PC-3 (cell line): ENCODE measurements around the gene ACTR1A. TPM values are rescaled to one million over a fixed set of nuclear protein-coding genes. Genes with fewer than 3 reads are reported as not detected.

Experiments used
- ATAC-seq: fragments of 200-7000 bp; cut with Tn5 transposase; 2 replicates; pipeline ENCODE4 v1.9.1; 2020; ENCODE audit warnings: mild to moderate bottlenecking, moderate library complexity
- Bru-seq: library from RNA; stranded (reverse); fragments of 400-500 nt; gene quantifications from one replicate; lab custom pipeline; 2021; lab: Mats Ljungman, UMichigan
- BruChase-seq, 2 experiments: library from RNA; stranded (reverse); fragments of 400-500 nt; gene quantifications; one replicate each; lab custom pipeline; 2021; lab: Mats Ljungman, UMichigan
- BruUV-seq: library from RNA; stranded (reverse); fragments of 400-500 nt; replicated peaks from 2 replicates; lab custom pipeline; 2021; lab: Mats Ljungman, UMichigan
- CTCF ChIA-PET: fragments of 300-600 bp; sonication (Branson Sonifier 250); formaldehyde crosslinking; loops from one replicate; lab custom pipeline; 2022; ENCODE audit warnings: antibody characterized with exemption; lab: Charles Lee
- POLR2A ChIA-PET: fragments of 300-600 bp; sonication (Branson Sonifier 250); formaldehyde crosslinking; loops from one replicate; lab custom pipeline; 2022; ENCODE audit warnings: antibody characterized with exemption; ENCODE audit not compliant: unreplicated experiment; lab: Charles Lee
- DNase-seq: peaks from one replicate; pipeline ENCODE4 v3.0.0-alpha.2; 2015
- H2AFZ ChIP-seq: fragments of 300-600 bp; sonication (generic); 2 replicates; pipeline ENCODE4 v1.6.0; 2016; ENCODE audit warnings: antibody characterized with exemption, low read length
- H3F3A ChIP-seq: fragments of 300-600 bp; sonication (generic); one replicate; pipeline ENCODE4 v1.6.0; 2017; ENCODE audit warnings: antibody characterized with exemption, low read length, control low read depth, mild to moderate bottlenecking; ENCODE audit not compliant: unreplicated experiment
- H3K27ac ChIP-seq: fragments of 300-600 bp; sonication (generic); 2 replicates; pipeline ENCODE4 v1.5.1; 2016; ENCODE audit warnings: mild to moderate bottlenecking, low read length
- H3K27me3 ChIP-seq: fragments of 300-600 bp; sonication (generic); 2 replicates; pipeline ENCODE4 v1.6.1; 2016; ENCODE audit warnings: low read length, mixed read lengths
- H3K36me3 ChIP-seq: fragments of 300-600 bp; sonication (generic); 2 replicates; pipeline ENCODE4 v1.6.1; 2016; ENCODE audit warnings: low read depth, mixed run types, low read length, mixed read lengths
- H3K4me1 ChIP-seq: fragments of 300-600 bp; sonication (generic); 2 replicates; pipeline ENCODE4 v1.5.1; 2016; ENCODE audit warnings: low read length; ENCODE audit not compliant: insufficient read depth
- H3K4me2 ChIP-seq: fragments of 300-600 bp; sonication (generic); 2 replicates; pipeline ENCODE4 v1.6.0; 2016; ENCODE audit warnings: low read length
- H3K4me3 ChIP-seq: fragments of 300-600 bp; sonication (generic); 2 replicates; pipeline ENCODE4 v1.5.1; 2016; ENCODE audit warnings: mild to moderate bottlenecking, low read length, mixed read lengths
- H3K79me2 ChIP-seq: fragments of 300-600 bp; sonication (generic); 2 replicates; pipeline ENCODE4 v1.6.1; 2017; ENCODE audit warnings: low read length, mixed read lengths
- H3K9ac ChIP-seq: fragments of 300-600 bp; sonication (generic); 2 replicates; pipeline ENCODE4 v1.6.0; 2016; ENCODE audit warnings: mild to moderate bottlenecking, low read length
- H3K9me2 ChIP-seq: fragments of 300-600 bp; sonication (generic); replicated peaks from 2 replicates; pipeline ENCODE4 v1.6.1; 2016; ENCODE audit warnings: mixed run types, low read length, mixed read lengths
- H3K9me3 ChIP-seq: fragments of 300-600 bp; sonication (generic); 2 replicates; pipeline ENCODE4 v1.6.1; 2016; ENCODE audit warnings: low read length, mixed read lengths
- H4K20me1 ChIP-seq: fragments of 300-600 bp; sonication (generic); 2 replicates; pipeline ENCODE4 v1.6.1; 2016; ENCODE audit warnings: low read length, mixed read lengths
- CTCF ChIP-seq: fragments of 300-600 bp; sonication (generic); conservative IDR thresholded peaks from 2 replicates; pipeline ENCODE4 v1.5.1; 2017; ENCODE audit warnings: antibody characterized with exemption, low read depth, mild to moderate bottlenecking, low read length
- EZH2 ChIP-seq: fragments of 300-600 bp; sonication (generic); IDR thresholded peaks from one replicate; pipeline ENCODE4 v1.6.1; 2017; ENCODE audit warnings: antibody characterized with exemption, mild to moderate bottlenecking, low read length; ENCODE audit not compliant: unreplicated experiment
- EZH2phosphoT487 ChIP-seq: fragments of 300-600 bp; sonication (generic); IDR thresholded peaks from 2 replicates; pipeline ENCODE4 v1.6.1; 2018; ENCODE audit warnings: mild to moderate bottlenecking, antibody characterized with exemption, low read length, borderline replicate concordance
- intact Hi-C: fragments of 100-400 bp; cut with micrococcal nuclease; formaldehyde crosslinking; loops from 2 replicates; pipeline ENCODE4 v1.9.0; 2023
- long read RNA-seq: library from polyadenylated mRNA; unstranded; transcript quantifications from one replicate; pipeline ENCODE4 v2.0.0, GENCODE V29; 2021; ENCODE audit not compliant: unreplicated experiment
- total RNA-seq: library from RNA; depleted of rRNA; stranded (reverse); fragments of >200 nt; gene quantifications from 2 replicates; pipeline ENCODE4 v1.2.3, GENCODE V29; 2014; rRNA removed

Gene ACTR1A
- total RNA-seq (69.9 and 72.7 TPM in 2 replicates), Bru-seq, nascent RNA (percentile 73 among the genes with signal in this experiment), BruChase-seq, experiment 1, labeled RNA remaining after a 6-hour chase (percentile 85 among the genes with signal in this experiment), BruChase-seq, experiment 2, labeled RNA remaining after a 2-hour chase (percentile 77 among the genes with signal in this experiment)
- long read RNA-seq, transcript ACTR1A-201 (11 exons, 2,829 nt) = major isoform, 140 of 187 reads
- long read RNA-seq, partial matches to known transcripts = 5 of 187 reads
- long read RNA-seq, other reads (novel, unspliced or antisense) = 40 of 187 reads

DNA sequence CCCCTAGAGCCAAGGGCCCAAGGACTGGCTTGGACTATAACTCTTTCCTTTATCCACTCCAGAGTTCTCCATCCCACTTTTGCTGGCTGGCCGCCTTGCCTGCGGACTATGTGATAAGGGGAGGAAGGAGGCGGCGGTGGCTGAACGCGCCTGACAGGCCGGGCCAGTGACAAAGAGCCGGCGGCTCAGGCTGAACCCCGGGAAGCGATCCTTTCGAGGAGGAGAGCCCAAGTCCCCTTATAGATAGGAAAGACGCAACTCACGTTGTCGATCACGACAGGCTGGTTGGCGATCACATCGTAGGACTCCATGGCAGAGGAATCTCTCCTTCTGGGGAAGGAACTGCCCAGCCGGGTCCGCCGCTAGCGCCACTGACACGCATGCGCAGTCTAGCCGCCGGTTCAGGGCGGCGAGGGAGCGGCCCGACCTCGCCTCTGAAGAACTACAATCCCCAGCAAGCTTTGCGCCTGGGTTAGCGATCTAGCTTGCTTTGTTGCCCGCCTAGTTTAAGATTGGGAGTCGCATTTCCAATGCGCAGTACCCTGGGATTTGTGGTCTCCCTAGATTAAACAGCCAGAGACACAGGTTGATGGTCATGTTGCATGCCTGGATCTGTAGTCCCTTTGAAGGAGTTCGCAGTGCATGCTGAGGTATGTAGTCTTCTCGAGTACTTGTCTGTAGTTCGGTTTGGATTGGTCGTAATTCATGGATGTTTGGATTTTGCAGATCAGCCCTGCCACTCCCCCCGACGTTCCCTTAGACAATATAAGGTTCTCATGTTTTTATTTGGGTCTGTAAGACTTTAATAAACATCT lies at the start of gene ACTR1A:
Gene ACTR1A (minus strand): TSS at position 376 of the 815 bp plus-strand sequence. CDS start 65 bp downstream, at position 311.
- CTCF ChIA-PET = interaction anchor here (0.6 to 3.4 kb wide), 5 partner anchors 70 to 912 kb away, joined by 3 to 31 read pairs (median 3); partner anchors contain the start of gene CUEDC2
- DNase-seq = peak; percentile 96

DNA sequence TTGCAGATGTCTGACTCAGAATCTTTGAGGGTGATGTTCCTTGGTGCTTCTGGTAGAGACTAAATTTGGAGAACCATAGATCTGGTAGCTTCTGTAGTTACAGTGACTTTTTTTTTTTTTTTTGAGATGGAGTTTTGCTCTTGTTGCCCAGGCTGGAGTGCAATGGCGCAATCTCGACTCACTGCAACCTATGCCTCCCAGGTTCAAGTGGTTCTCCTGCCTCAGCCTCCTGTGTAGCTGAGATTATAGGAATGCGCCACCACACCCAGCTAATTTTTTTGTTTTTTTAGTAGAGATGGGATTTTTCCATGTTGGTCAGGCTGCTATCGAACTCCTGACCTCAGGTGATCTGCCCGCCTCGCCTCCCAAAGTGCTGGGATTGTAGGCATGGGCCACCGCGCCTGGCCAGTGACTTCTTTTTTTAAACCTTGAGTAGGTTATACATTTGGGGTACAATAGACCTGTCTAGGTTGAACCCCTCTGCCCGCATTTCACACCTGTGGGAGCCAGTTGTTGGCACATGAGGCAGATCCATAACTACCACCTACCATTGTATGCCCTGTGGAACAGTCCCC lies 48.2 kb upstream of the ACTR1A start:
- no peaks in the 10 kb centered on the region for H3K9me2 ChIP-seq
- BruUV-seq = no TSS peak

More for the DNA sequence above, at the start of gene ACTR1A:
- H3K27me3 ChIP-seq = no peaks in the 10 kb centered on the region
- peaks cover 20% of the 10 kb centered on the region for H3K4me1 ChIP-seq
- H3K9me2 ChIP-seq = no peaks in the 10 kb centered on the region
- peaks cover 17% of the 10 kb centered on the region; the same call in 1 of the 2 replicates for H4K20me1 ChIP-seq
- H3K79me2 ChIP-seq = peaks cover 73% of the 10 kb centered on the region
- ATAC-seq = peak; percentile 70
- BruUV-seq = no TSS peak
- H3K36me3 ChIP-seq = no peaks in the 10 kb centered on the region
- POLR2A ChIA-PET = interaction anchor here (0.6 to 1.0 kb wide), 4 partner anchors 108 to 1477 kb away, joined by 3 to 7 read pairs (median 3); no protein-coding TSS in a partner anchor
- H3K9me3 ChIP-seq = no peaks in the 10 kb centered on the region
- peak within 1 kb of the TSS; percentile 99 for H2AFZ ChIP-seq
- H3K4me3 ChIP-seq = peak within 1 kb of the TSS; percentile 92
- H3K4me2 ChIP-seq = peak within 1 kb of the TSS; percentile 97
- 0 out of 2 replicates have a peak within 1 kb of the TSS, but pooled peaks have one; percentile 34 for H3K27ac ChIP-seq
- H3K9ac ChIP-seq = peak within 1 kb of the TSS; percentile 88
- intact Hi-C loops = loop anchor here (1.0 to 5.0 kb wide), 3 partner anchors 81 to 210 kb away; partner anchors contain the start of genes ARL3 and SFXN2
- H3F3A ChIP-seq = no peaks in the 10 kb centered on the region
- TF ChIP-seq EZH2phosphoT487 (no peak), EZH2 (no peak), CTCF (no peak)

More for the DNA sequence above, 48.2 kb upstream of the ACTR1A start:
- H4K20me1 ChIP-seq = no peaks in the 10 kb centered on the region
- H3K79me2 ChIP-seq = no peaks in the 10 kb centered on the region
- TF ChIP-seq EZH2phosphoT487 = no peak
- TF ChIP-seq CTCF = no peak
- no peak for TF ChIP-seq EZH2
- intact Hi-C loops = no loop called here
- no peak overlapping the region for H3K4me3 ChIP-seq
- no peak overlapping the region for H3K27ac ChIP-seq
- DNase-seq (no peak), ATAC-seq (no peak)
- H3K9me3 ChIP-seq = no peaks in the 10 kb centered on the region
- no peaks in the 10 kb centered on the region for H3K4me1 ChIP-seq
- H3K36me3 ChIP-seq = no peaks in the 10 kb centered on the region
- no peaks in the 10 kb centered on the region for H3F3A ChIP-seq
- no peaks in the 10 kb centered on the region for H3K27me3 ChIP-seq
- ChIA-PET POLR2A (no interaction called here), CTCF (no interaction called here)
- no peak overlapping the region for H2AFZ ChIP-seq
- H3K9ac ChIP-seq = no peak overlapping the region
- no peak overlapping the region for H3K4me2 ChIP-seq
